Forelimb muscle (tissue), 1 donor: ENCODE results near the gene SHOC2. TPM values are rescaled to one million over a fixed set of nuclear protein-coding genes. Genes with fewer than 3 reads are reported as not detected.

ENCODE experiments used
- DNase-seq: peaks from one replicate; pipeline ENCODE4 v3.0.0-alpha.2; 2013; ENCODE audit warnings: low read depth
- polyA plus RNA-seq: library from polyadenylated mRNA; unstranded; fragments of 120-200 nt; gene quantifications from one replicate; pipeline ENCODE4 v1.2.1, GENCODE V29; 2013; ENCODE audit not compliant: insufficient read length

SHOC2 gene
- polyA plus RNA-seq, 1 donor: 27.6 TPM

DNA sequence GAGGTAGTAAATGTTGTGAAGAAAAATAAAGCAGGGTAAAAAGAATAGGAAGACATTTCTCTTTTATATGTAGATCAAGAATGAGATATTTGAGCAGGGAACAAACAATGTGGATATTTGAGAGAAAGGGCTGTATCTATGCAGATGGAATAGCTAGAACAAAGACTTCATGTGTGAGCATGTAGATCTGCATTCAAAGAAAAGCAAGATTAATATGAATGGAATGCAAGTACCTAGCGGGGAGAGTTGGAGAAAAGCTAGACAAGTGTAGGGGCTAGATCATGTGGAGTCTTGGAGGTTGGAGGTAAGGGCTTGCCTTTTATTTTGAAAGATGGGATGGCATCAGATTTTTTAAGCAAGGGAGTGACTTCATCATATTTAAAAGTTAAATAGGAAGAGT lies 27.1 kb downstream of the SHOC2 start:
- DNase-seq: no peak

DNA sequence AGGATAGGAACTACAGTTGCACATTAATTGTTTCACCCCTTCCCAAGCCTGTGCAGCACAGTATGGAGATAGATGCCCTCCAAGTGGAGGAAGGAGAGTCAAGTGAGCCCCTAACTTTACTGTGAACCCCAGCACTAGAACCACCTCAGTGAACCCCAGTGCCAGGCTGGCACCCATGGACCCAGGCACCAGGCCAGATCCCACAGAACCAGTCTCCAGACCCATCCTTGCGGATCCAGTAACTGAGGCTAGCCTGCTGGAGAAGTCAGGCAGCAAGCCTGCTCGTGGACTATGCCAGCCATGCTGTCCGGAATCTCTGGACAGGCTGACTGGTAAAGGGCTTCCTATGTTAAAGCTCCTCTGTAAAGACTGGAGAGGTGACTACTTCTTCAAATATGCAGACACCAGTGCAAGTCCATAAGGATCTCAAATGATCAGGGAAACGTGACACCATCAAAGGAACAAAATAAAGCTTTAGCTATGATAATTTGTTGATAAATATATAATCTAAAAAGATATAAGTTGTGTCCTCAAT lies 27.7 kb downstream of the SHOC2 start:
- no peak for DNase-seq

DNA sequence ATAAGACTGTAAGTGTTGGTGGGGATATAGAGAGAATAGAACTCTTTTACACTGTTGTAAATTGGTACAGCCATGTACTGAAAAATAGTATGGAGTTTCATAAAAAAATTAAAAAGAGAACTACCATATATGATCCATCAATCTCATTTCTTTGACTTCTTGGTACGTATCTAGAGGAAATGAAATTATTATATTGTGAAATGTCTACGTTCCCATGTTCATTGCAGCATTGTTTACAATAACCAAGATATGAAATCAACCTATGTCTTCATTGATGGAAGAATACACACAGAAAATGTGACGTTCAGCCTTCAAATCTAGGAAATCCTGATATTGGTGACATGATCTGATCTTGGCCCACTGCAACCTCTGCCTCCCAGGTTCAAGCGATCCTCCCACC lies 32.0 kb downstream of the SHOC2 start:
- DNase-seq: no peak

DNA sequence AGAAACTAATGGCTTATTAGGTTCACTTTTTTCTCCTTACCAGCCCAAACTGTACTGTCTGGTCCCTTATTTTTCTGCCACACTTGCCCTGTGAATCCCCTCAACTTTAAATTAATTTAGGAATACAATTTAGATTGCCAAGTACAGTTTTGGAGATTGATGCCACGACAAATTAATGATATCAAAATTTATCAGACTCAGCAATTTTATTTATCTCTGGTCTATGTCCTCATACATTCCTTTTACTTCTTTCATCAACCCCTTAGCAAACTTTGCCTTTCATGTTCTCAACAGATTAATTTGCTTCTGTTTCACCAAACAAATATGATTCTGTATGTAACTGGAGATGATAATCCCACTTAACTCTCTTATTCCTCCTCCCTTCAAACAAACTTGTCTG lies 38.2 kb downstream of the SHOC2 start:
- DNase-seq: no peak

DNA sequence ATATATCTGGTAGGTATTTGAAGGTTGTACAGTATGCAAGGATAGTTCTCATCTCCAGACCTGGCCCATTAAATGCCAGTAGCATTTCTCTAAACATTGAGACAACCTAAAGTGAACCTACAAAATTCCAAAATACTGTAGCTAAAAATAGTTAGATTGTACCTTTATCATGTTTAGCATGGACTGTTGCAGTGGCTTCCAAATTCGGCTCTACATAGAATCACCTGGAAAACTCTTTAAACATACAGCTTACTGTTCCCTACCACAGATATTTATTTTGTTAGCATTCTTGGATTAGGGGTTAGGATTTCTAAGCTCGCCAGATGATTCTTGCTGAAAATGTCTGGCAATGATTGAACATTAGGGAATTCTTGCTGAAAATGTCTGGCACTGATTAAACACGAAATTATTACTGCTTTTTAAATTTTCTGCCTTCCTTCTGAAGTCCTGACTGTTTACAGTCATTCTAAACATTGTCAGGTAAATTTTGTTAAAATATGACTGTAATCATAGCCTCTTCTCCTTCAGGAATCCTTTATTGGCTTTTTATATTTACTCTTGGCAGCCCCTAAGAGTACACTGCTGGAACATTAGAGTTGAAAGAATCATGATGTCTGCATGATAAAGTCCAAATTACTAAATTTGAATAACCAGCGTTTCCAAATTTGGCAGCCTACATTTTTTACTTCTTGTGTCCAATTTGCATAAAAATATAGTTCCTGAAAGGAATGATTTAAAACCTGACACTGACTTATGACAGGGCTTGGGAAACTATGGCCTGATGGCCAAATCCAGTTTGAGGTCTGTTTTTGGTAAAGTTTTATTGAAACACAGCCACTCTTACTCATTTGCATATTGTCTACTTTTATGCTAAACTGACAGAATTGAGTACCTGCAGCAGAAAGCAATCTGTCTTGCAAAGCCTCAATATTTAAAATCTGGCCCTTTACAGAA lies 40.3 kb downstream of the SHOC2 start:
- no peak for DNase-seq

DNA sequence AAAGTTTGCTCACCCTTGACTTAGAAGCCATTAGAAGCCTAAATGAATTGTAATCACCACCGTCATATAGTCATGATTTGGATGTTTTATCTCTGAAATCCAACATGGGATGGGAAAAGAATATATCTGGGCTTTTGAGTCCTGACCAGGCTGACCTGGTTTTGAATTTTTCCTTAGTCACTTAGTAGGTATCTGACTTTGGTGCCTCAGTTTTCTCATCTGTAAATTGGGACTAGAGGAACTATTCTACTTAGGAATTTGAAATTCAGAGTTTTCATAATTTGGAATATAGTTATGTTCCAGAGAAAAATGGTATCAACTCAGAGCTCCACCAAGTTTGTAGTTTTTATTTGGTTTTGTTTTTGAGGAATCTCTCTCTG lies 40.9 kb downstream of the SHOC2 start:
- DNase-seq: no peak

DNA sequence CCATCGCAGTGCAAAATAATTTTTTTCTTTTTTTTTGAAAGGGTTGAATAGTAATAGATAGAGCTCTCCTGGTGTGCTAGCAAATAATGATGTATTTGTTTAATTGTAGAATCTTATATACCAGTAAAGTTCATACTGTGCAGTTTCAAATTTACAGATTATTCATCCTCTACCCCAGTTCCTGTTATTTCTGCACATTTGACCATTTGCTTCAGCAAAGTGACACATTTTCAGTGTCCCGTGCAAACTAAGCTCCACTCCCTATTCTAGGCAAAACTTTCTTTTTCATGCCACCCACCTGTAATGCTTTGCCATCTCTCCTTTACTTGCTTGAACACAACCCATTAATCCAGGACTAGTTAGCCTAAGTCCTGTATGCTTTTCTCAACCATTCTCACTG lies 43.0 kb downstream of the SHOC2 start:
- no peak for DNase-seq

DNA sequence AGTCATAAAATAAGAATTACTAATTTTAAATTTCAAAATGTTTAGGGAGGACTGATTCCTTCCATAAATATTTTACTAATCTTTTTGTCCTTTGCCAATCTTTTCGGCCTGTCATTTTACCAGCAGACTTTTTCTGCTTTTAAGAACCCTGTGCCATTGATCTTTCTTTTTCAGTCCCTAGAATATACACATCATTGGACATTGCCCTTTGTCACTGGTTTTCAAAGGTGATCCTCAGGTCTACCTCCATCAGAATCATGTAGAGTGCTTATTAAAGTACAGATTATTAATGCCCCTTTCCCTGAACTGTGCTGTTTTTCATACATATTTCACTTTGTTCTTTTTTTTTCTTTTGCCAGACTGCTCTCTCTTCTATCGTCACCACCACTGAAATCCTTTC lies 43.8 kb downstream of the SHOC2 start:
- no peak for DNase-seq

DNA sequence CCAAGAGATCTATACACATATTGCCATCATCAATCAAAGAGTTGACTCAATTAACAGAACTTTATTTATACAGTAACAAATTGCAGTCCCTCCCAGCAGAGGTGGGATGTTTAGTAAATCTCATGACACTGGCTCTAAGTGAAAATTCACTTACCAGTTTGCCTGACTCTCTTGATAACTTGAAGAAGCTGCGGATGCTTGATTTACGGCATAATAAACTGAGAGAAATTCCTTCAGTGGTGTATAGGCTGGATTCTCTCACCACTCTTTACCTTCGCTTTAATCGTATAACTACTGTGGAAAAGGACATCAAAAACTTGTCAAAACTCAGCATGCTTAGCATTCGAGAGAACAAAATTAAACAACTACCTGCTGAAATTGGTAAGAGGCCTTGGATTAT lies 45.3 kb downstream of the SHOC2 start:
- DNase-seq: no peak

DNA sequence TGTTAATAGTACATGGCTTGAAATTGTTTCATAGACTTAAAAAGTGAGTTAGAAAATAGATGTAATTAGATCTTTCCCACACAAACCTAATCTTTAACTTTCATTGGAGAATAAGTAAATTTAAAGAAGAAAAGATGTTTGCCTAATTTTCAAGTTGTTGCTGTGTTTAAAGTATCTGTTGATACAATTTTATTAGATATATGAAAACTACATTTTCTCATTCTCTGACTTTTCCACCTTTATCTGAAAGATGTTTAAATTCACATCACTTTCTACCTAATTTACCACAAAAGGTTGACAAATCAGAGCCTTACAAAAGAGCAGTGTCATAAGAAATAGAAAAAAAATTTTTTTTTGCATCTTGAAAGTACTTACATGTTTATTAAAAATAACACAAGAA lies 45.8 kb downstream of the SHOC2 start:
- no peak for DNase-seq

DNA sequence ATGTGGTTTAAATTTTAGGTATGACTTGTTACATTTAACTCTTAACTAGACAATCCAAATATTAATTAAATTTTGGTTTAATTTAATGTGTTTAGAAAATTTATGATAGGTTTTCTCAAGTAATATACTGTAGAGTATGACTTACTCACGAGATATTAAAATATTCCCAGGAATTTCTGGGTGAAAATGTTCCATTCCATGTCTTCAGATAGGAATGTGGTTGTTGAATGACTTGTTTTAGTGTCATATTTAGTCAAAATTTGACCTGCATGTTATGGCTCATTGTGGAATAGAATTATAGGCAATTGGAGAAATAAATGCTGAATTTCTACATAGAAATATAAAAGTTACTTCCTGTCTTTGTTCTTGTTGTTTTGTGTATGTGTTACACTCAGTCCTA lies 46.7 kb downstream of the SHOC2 start:
- no peak for DNase-seq

DNA sequence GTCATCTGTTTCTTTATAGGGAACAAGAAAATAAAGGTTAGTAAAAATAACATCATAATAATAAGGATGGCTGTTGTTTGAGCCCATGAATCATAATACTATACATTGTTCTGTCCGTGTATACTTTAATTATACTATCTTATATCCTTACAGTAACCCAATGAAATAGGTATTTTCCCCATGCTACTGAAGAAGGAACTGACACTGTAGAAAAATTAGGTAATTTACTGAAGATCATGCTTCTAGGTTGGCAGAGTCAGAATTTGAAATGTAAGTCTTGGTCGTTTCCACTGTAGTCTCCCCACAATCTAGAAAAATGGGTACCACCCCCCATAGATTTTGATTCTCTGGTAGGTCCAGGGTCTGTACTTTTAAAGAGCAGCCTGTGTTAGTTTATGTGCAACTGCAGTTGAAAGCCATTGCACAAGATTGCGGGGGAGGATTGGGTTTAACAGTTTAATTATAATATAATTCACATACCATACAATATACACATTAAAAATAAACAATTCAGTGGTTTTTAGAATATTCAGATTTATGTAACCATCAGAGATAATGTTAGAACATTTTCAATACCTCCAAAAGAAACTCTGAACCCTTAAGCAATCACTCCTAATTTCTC lies 47.7 kb downstream of the SHOC2 start:
- no peak for DNase-seq

DNA sequence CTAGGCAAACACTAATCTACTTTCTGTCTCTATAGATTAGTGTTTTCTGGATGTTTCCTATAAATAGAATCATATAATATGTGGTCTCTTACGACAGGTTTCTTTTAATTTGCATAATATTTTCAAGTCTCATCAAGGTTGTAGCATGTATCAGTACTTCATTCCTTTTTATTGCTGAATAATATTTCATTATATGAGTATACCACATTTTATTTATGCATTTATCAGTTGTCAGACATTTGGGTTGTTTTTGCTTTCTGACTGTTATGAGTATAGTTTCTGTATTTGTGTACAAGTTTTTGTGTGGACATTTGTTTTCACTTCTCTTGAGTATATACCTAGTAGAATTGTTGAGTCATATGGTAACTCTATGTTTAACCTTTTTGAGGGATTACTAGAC lies 48.2 kb downstream of the SHOC2 start:
- DNase-seq: no peak

DNA sequence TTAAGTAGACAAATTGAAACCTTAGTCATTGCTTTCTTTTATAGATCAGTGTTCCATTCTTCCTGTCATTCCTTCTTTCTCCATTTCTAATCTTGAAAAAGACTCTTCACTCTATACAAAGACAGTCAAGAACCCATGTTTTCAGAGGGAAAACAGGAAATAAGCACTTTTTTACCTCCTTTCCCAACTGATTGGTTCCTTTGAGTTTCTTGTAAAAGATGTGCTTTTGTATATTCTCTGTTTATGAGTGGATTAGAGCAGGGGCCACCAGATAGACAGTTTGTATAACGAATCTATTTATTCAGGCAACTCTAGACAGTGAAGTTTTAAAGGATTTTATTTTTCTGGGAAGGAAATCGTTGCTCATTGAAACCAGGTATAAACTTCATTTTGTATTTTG lies 49.8 kb downstream of the SHOC2 start:
- DNase-seq: no peak

DNA sequence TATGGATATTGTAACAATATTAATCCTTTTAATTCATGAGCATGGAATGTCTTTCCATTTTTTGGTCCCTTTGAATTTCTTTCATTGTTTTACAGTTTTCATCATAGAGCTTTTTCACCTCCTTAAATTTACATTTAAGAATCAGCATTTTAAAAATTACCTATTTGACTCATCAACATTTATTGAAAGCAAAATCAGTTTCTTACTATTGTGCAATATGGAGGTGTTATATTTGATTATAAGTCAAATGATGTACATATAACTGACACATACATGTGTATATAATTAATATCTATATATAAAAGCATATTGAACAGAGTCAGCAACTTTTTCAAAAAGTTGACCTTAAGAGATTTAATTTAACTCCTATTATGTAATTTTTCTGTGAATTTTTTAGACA lies 52.2 kb downstream of the SHOC2 start:
- DNase-seq: no peak

DNA sequence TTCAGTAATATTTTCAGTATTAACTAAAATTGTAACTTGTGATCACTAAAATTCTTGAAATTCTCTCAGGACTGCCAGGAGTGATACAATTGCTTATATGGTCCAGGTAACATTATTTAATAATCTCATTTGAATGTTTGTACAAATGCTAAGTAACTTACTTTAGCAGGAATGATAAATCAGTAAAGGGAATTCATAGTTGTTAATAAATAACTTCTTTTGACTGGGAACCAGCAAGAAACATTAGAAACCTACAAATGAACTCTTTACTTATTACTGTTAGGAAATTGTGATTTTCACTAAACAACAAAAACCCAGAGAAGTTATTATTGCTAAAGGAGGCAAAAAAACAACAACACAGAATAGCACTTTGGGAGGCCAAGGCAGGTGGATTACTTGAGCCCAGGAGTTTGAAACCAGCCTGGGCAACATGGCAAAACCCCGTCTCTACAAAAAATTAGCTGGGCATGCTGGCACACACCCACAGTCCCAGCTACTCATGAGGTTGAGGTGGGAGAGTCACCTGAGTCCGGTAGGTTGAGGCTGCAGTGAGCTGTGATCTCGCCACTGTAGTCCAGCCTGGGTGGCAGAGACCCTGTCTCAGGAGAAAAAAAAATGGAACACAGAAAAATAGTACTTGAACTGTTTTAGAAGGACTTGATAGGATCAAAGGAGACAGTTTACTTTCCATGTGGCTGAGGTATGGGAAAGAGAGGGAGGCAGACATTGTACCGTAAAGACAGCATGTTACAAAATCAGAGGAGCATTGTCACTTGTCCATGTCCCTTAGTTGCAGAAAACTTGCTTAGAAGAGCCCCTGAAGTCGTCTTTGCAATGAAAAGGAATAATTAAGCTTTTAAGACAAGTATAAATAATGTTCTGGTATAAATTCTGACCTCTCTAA lies 53.1 kb downstream of the SHOC2 start:
- no peak for DNase-seq

DNA sequence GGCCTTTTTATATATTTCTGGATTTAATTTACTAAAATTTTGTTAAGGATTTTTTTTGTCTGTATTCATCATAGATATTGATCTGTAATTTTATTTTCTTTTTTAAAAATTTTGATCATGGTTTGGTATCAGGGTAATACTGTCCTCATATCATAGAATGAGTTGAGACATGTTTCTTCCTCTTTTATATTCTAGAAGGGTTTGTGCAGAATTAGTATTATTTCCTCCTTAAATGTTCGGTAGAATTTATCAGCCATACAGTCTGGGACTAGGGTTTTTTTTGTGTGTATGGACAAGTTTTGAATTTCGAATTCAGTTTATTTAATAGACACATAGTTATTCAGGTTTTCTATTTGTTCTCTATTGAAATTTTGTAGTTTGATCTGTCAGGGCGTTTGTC lies 54.0 kb downstream of the SHOC2 start:
- DNase-seq: no peak

DNA sequence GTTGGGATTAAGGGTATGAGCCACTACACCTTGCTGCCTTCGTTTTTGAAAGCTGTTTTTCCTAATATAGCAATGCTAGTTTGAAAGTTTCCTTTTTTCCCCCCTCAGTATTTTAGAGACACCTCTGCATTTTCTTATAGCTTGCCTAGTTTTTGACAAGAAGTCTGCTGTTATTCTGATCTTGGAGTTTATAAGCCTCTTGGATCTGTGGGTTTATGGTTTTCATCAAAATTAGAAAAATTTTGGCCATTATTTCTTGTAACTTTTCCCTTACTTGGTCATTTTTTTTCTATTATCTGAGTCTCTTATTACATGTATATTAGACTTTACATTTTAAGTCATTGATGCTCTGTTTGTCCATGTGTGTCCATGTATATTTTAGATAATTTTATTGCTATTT lies 57.2 kb downstream of the SHOC2 start:
- DNase-seq: no peak

DNA sequence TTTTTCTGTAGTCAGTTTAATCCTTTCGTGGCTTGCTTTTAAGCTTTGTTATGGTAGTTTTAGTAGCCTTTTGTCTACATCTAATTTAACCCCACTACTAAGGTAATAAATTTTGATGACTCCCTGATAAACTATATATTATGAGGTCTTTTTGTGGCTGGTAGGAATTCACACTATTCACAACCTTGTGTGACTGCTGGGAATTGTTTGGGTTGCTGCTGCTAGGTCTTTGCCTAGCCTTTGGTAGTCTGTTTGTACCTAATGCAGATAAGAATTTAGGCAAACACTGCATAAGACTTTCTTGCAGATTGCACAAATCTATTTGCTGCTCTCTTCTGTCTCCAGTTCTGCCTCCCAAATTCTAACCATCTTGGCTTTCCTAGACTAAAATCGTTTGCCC lies 58.3 kb downstream of the SHOC2 start:
- no peak for DNase-seq

DNA sequence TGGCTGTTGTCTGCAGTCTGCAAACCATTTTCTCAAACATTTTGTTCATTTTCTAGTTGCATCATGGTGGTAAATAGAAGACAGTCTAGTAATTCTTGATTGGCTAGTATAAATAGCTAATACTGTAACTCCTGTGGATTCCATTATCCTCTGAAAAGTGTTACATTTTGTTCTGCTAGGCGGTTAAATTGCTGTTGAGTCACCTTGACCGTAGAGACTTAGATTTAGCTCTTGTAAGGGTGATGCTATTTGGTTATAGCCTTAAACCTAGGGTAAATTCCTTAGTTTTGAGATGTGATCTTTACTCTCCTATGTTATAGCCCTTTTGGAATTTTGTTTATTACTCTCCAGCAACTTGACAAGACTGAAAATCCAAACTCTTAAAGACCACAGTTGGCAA lies 58.8 kb downstream of the SHOC2 start:
- DNase-seq: no peak

DNA sequence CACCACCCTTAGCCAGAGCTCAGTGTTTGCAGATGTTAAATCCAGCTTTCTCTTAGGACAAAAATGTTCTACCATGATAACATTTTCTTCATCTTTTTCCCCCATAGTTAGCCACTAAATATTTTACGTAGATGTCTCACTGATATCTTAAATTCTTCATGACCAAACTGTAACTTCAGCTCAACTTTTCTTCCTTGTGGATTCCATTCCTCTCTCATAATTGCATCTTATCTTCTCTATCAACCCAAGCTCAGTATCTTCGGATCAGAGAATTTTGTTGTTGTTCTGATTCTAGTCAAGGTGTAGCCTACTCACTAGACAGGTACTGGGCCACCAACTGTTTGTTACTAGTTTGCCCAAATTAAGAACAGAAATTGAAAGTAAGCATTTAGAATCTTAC lies 60.2 kb downstream of the SHOC2 start:
- DNase-seq: no peak

DNA sequence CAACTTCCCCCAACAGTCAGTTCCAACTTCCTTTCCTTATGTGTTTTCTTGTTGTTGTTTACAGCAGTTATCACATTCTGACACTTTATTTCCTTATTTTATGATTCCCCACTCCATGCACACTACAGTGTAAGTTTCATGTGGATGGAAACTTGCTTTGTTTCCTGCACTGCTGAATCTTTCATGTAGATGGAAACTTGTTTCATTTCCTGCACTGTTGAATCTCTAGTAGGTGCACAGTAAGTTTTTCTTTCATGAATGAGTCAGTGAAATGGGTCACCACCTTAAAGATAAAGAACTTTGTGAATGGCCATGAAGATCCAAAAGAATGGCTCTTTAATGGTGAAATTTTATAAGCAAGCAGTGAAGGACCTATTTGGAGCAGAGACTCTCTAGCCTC lies 61.4 kb downstream of the SHOC2 start:
- DNase-seq: no peak
